ENCODE measurements around the gene ADK. TPM values are rescaled to one million over a fixed set of nuclear protein-coding genes. Genes with fewer than 3 reads are reported as not detected.

The ADK gene
- total RNA-seq, 1 donor from 2014 or later, result 53.0 TPM

DNA sequence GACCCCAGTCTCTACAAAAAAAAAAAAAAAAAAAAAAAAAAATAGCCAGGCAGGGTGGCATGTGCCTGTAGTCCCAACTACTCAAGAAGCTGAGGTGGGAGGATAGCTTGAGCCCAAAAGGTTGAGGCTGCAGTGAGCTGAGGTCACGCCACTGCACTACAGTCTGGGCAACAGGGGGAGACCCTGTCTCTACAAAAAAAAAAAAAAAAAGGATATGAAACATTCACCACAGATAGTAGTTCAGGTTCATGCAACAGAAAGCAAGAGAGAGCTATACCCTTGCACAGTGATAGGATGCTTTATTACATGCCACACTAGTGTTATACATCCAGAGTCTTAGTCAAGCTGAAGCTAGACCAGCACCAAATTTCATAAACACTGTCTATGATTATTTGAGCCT is 526.9 kb downstream of the ADK start:
- intact Hi-C loops (cut with DNase I), result no loop called here
- Histone ChIP-seq H3K9me3 (no peaks in the 10 kb centered on the region), H3K36me3 (no peaks in the 10 kb centered on the region), H3K4me1 (no peaks in the 10 kb centered on the region), H3K27ac (no peak overlapping the region), H3K4me3 (no peak overlapping the region), H3K27me3 (no peaks in the 10 kb centered on the region)
- no peak for DNase-seq
- TF ChIP-seq, protein P1, sequence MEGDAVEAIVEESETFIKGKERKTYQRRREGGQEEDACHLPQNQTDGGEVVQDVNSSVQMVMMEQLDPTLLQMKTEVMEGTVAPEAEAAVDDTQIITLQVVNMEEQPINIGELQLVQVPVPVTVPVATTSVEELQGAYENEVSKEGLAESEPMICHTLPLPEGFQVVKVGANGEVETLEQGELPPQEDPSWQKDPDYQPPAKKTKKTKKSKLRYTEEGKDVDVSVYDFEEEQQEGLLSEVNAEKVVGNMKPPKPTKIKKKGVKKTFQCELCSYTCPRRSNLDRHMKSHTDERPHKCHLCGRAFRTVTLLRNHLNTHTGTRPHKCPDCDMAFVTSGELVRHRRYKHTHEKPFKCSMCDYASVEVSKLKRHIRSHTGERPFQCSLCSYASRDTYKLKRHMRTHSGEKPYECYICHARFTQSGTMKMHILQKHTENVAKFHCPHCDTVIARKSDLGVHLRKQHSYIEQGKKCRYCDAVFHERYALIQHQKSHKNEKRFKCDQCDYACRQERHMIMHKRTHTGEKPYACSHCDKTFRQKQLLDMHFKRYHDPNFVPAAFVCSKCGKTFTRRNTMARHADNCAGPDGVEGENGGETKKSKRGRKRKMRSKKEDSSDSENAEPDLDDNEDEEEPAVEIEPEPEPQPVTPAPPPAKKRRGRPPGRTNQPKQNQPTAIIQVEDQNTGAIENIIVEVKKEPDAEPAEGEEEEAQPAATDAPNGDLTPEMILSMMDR (IDR thresholded peaks at IDR 0.05), result no peak
- ATAC-seq, result no peak

- no peak for ATAC-seq
- H3K36me3 ChIP-seq, result no peaks in the 10 kb centered on the region
- no peaks in the 10 kb centered on the region for H3K4me1 ChIP-seq
- intact Hi-C loops (cut with DNase I), result no loop called here
- no peak overlapping the region for H3K4me3 ChIP-seq
- H3K27me3 ChIP-seq, result no peaks in the 10 kb centered on the region
- H3K9me3 ChIP-seq, result no peaks in the 10 kb centered on the region
- H3K27ac ChIP-seq, result no peak overlapping the region
- TF ChIP-seq, protein P1 (IDR thresholded peaks at IDR 0.05), result no peak
- no peak for DNase-seq
Observed at GRCh38 chr10:74681917-74682627, 531.1 kb downstream of the ADK start.

DNA sequence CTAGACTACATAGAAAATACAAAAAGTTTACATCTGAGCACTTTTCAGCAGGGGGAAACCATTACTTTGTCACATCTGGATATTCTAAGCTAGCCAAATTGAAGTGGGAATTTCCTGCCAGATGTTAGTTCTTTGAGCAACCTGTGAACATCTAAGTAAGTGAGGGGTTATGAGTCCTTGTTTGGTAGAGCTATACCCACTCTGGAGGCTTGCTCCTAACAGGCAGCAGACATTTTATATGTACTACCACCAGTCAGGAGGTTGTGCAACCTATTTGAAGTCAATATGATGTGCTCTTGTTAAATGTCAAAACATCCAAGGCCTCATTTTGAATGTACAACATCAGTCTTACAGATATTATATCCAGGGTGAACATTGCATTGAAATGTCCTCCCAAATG is 532.0 kb downstream of the ADK start:
- Histone ChIP-seq H3K9me3 (no peaks in the 10 kb centered on the region), H3K4me3 (no peak overlapping the region), H3K27ac (no peak overlapping the region), H3K36me3 (no peaks in the 10 kb centered on the region), H3K27me3 (no peaks in the 10 kb centered on the region), H3K4me1 (no peaks in the 10 kb centered on the region)
- no peak for DNase-seq
- intact Hi-C loops (cut with DNase I), result no loop called here
- ATAC-seq, result no peak
- TF ChIP-seq, protein P1 (IDR thresholded peaks at IDR 0.05), result no peak

GRCh38 chr10:74683621-74684364 is 532.8 kb downstream of the ADK start:
- H3K4me3 ChIP-seq, result no peak overlapping the region
- no peak for ATAC-seq
- intact Hi-C loops (cut with DNase I), result no loop called here
- H3K9me3 ChIP-seq, result no peaks in the 10 kb centered on the region
- no peak for DNase-seq
- TF ChIP-seq, protein P1 (IDR thresholded peaks at IDR 0.05), result no peak
- no peaks in the 10 kb centered on the region for H3K27me3 ChIP-seq
- H3K36me3 ChIP-seq, result no peaks in the 10 kb centered on the region
- no peaks in the 10 kb centered on the region for H3K4me1 ChIP-seq
- H3K27ac ChIP-seq, result no peak overlapping the region

- Histone ChIP-seq H3K36me3 (no peaks in the 10 kb centered on the region), H3K27me3 (no peaks in the 10 kb centered on the region), H3K9me3 (no peaks in the 10 kb centered on the region), H3K4me1 (no peaks in the 10 kb centered on the region), H3K4me3 (no peak overlapping the region), H3K27ac (no peak overlapping the region)
- DNase-seq, result no peak
- ATAC-seq, result no peak
- TF ChIP-seq, protein P1 (IDR thresholded peaks at IDR 0.05), result no peak
- intact Hi-C loops (cut with DNase I), result no loop called here
Observed at GRCh38 chr10:74684462-74684861, 533.4 kb downstream of the ADK start.

All from upper lobe of right lung (tissue), 1 donor.